ENCODE measurements around the gene RNF111. TPM values are rescaled to one million over a fixed set of nuclear protein-coding genes. Genes with fewer than 3 reads are reported as not detected.

RNF111 gene
- polyA plus RNA-seq, 1 donor from 2014 or later: 25.8 TPM

- H3K9me3 ChIP-seq (ENCODE audit: low read length): no peaks in the 10 kb centered on the region
- no peaks in the 10 kb centered on the region for H3K9me2 ChIP-seq (ENCODE audit: insufficient read depth, low read length)
- H3K27me3 ChIP-seq (ENCODE audit: insufficient read depth, low read depth, low read length): no peaks in the 10 kb centered on the region
- H3K4me3 ChIP-seq (ENCODE audit: low read length): no peak overlapping the region
- no peaks in the 10 kb centered on the region for H4K20me1 ChIP-seq (ENCODE audit: insufficient read depth)
- H3K36me3 ChIP-seq (ENCODE audit: insufficient read depth, low read length): peaks cover 15% of the 10 kb centered on the region
- H3K4me2 ChIP-seq (ENCODE audit: low read length): no peak overlapping the region
- no peak overlapping the region for H3K27ac ChIP-seq (ENCODE audit: low read length)
- H3K79me2 ChIP-seq (replicated peaks; ENCODE audit: insufficient read depth, low read length): no peaks in the 10 kb centered on the region
- no peaks in the 10 kb centered on the region for H3F3A ChIP-seq (ENCODE audit: insufficient read depth, low read length, poor library complexity, severe bottlenecking)
- no peak overlapping the region for H2AFZ ChIP-seq (ENCODE audit: low read depth, low read length)
- H3K9ac ChIP-seq (ENCODE audit: low read length): no peak overlapping the region
- no peak for TF ChIP-seq CTCF (IDR thresholded peaks at IDR 0.05; ENCODE audit: poor library complexity, severe bottlenecking)
- TF ChIP-seq REST (IDR thresholded peaks at IDR 0.05; ENCODE audit: borderline replicate concordance): no peak
- TF ChIP-seq SMC3 (conservative IDR thresholded peaks at IDR 0.05; ENCODE audit: poor library complexity): no peak
- TF ChIP-seq EP300 (conservative IDR thresholded peaks at IDR 0.05; ENCODE audit: poor library complexity, severe bottlenecking): no peak
- no peak for TF ChIP-seq TAF1 (IDR thresholded peaks at IDR 0.05; ENCODE audit: low read depth)
- TF ChIP-seq POLR2AphosphoS5 (IDR thresholded peaks at IDR 0.05): no peak
- no peak for TF ChIP-seq RAD21 (conservative IDR thresholded peaks at IDR 0.05)
- TF ChIP-seq MXI1 (conservative IDR thresholded peaks at IDR 0.05; ENCODE audit: poor library complexity, severe bottlenecking): no peak
- TF ChIP-seq EZH2 (IDR thresholded peaks at IDR 0.05; ENCODE audit: borderline replicate concordance, insufficient read depth, low read length, poor library complexity, severe bottlenecking): no peak
Measured at GRCh38 chr15:59096429-59096828, 109.0 kb downstream of the RNF111 start.

- H3K27ac ChIP-seq (ENCODE audit: low read length): no peak overlapping the region
- H2AFZ ChIP-seq (ENCODE audit: low read depth, low read length): no peak overlapping the region
- no peaks in the 10 kb centered on the region for H3K79me2 ChIP-seq (replicated peaks; ENCODE audit: insufficient read depth, low read length)
- TF ChIP-seq POLR2AphosphoS5 (IDR thresholded peaks at IDR 0.05): no peak
- TF ChIP-seq MXI1 (conservative IDR thresholded peaks at IDR 0.05; ENCODE audit: poor library complexity, severe bottlenecking): no peak
- peaks cover 15% of the 10 kb centered on the region for H3K36me3 ChIP-seq (ENCODE audit: insufficient read depth, low read length)
- no peaks in the 10 kb centered on the region for H4K20me1 ChIP-seq (ENCODE audit: insufficient read depth)
- H3K4me2 ChIP-seq (ENCODE audit: low read length): no peak overlapping the region
- H3F3A ChIP-seq (ENCODE audit: insufficient read depth, low read length, poor library complexity, severe bottlenecking): no peaks in the 10 kb centered on the region
- H3K4me3 ChIP-seq (ENCODE audit: low read length): no peak overlapping the region
- no peaks in the 10 kb centered on the region for H3K9me3 ChIP-seq (ENCODE audit: low read length)
- no peaks in the 10 kb centered on the region for H3K27me3 ChIP-seq (ENCODE audit: insufficient read depth, low read depth, low read length)
- H3K9me2 ChIP-seq (ENCODE audit: insufficient read depth, low read length): no peaks in the 10 kb centered on the region
- no peak overlapping the region for H3K9ac ChIP-seq (ENCODE audit: low read length)
Measured at GRCh38 chr15:59099162-59099685, 111.8 kb downstream of the RNF111 start.

- Histone ChIP-seq H3K9ac (ENCODE audit: low read length) (peak overlapping the region; percentile 57), H4K20me1 (ENCODE audit: insufficient read depth) (no peaks in the 10 kb centered on the region), H3K9me2 (ENCODE audit: insufficient read depth, low read length) (no peaks in the 10 kb centered on the region), H3K36me3 (ENCODE audit: insufficient read depth, low read length) (peaks cover 5% of the 10 kb centered on the region), H2AFZ (ENCODE audit: low read depth, low read length) (peak overlapping the region; percentile 56), H3K4me3 (ENCODE audit: low read length) (peak overlapping the region; percentile 74), H3K79me2 (replicated peaks; ENCODE audit: insufficient read depth, low read length) (peaks cover 15% of the 10 kb centered on the region), H3K27me3 (ENCODE audit: insufficient read depth, low read depth, low read length) (no peaks in the 10 kb centered on the region), H3K9me3 (ENCODE audit: low read length) (no peaks in the 10 kb centered on the region), H3K4me2 (ENCODE audit: low read length) (peak overlapping the region; percentile 66), H3F3A (ENCODE audit: insufficient read depth, low read length, poor library complexity, severe bottlenecking) (no peaks in the 10 kb centered on the region), H3K27ac (ENCODE audit: low read length) (peak overlapping the region; percentile 23)
- TF ChIP-seq EZH2 (IDR thresholded peaks at IDR 0.05; ENCODE audit: borderline replicate concordance, insufficient read depth, low read length, poor library complexity, severe bottlenecking) (no peak), POLR2AphosphoS5 (IDR thresholded peaks at IDR 0.05) (no peak), EP300 (conservative IDR thresholded peaks at IDR 0.05; ENCODE audit: poor library complexity, severe bottlenecking) (no peak), REST (IDR thresholded peaks at IDR 0.05; ENCODE audit: borderline replicate concordance) (peak; percentile 43), TAF1 (IDR thresholded peaks at IDR 0.05; ENCODE audit: low read depth) (no peak), RAD21 (conservative IDR thresholded peaks at IDR 0.05) (peak; percentile 20)
Measured at GRCh38 chr15:59104602-59104911, 117.1 kb downstream of the RNF111 start.
